ENCODE results near the gene TMEM92.
"Not testable (repeated sequence)": the region's sequence is repeated elsewhere in the genome, so short reads cannot be mapped to it uniquely, and the experiment has no call there.

DNA sequence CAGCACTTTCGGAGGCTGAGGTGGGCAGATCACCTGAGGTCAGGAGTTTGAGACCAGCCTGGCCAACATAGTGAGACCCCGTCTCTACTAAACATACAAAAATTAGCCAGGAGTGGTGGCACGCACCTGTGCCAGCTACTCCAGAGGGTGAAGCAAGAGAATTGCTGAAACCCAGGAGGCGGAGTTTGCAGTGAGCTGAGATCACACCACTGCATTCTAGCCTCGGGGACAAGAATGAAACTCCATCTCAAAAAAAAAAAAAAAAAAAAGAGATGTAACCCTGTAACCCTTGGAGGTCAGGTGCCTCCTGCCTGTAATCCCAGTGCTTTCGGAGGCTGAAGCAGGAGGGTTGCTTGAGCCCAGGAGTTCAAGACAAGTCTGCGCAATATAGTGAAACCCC, 13.0 kb downstream of the TMEM92 start:
- TF ChIP-seq, protein P1, sequence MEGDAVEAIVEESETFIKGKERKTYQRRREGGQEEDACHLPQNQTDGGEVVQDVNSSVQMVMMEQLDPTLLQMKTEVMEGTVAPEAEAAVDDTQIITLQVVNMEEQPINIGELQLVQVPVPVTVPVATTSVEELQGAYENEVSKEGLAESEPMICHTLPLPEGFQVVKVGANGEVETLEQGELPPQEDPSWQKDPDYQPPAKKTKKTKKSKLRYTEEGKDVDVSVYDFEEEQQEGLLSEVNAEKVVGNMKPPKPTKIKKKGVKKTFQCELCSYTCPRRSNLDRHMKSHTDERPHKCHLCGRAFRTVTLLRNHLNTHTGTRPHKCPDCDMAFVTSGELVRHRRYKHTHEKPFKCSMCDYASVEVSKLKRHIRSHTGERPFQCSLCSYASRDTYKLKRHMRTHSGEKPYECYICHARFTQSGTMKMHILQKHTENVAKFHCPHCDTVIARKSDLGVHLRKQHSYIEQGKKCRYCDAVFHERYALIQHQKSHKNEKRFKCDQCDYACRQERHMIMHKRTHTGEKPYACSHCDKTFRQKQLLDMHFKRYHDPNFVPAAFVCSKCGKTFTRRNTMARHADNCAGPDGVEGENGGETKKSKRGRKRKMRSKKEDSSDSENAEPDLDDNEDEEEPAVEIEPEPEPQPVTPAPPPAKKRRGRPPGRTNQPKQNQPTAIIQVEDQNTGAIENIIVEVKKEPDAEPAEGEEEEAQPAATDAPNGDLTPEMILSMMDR (IDR thresholded peaks at IDR 0.05; ENCODE audit: low read depth, low read length, missing input control), result not testable (repeated sequence)
- not testable (repeated sequence) for TF ChIP-seq SP1 (IDR thresholded peaks at IDR 0.05); RAD21 (IDR thresholded peaks at IDR 0.05); NR2F2 (IDR thresholded peaks at IDR 0.05); GABPA (IDR thresholded peaks at IDR 0.05 in 1 of 2, conservative IDR thresholded peaks at IDR 0.05 in 1 of 2); TAF1 (conservative IDR thresholded peaks at IDR 0.05); FOXA1 (IDR thresholded peaks at IDR 0.05); YY1 (IDR thresholded peaks at IDR 0.05); EGR1 (IDR thresholded peaks at IDR 0.05; ENCODE audit: low read depth in 2 of 2)
- TF ChIP-seq, protein P2, sequence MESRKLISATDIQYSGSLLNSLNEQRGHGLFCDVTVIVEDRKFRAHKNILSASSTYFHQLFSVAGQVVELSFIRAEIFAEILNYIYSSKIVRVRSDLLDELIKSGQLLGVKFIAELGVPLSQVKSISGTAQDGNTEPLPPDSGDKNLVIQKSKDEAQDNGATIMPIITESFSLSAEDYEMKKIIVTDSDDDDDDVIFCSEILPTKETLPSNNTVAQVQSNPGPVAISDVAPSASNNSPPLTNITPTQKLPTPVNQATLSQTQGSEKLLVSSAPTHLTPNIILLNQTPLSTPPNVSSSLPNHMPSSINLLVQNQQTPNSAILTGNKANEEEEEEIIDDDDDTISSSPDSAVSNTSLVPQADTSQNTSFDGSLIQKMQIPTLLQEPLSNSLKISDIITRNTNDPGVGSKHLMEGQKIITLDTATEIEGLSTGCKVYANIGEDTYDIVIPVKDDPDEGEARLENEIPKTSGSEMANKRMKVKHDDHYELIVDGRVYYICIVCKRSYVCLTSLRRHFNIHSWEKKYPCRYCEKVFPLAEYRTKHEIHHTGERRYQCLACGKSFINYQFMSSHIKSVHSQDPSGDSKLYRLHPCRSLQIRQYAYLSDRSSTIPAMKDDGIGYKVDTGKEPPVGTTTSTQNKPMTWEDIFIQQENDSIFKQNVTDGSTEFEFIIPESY (IDR thresholded peaks at IDR 0.05), result not testable (repeated sequence)
- TF ChIP-seq, protein P3, sequence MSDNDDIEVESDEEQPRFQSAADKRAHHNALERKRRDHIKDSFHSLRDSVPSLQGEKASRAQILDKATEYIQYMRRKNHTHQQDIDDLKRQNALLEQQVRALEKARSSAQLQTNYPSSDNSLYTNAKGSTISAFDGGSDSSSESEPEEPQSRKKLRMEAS (IDR thresholded peaks at IDR 0.05), result not testable (repeated sequence)
- TF ChIP-seq, protein P4, sequence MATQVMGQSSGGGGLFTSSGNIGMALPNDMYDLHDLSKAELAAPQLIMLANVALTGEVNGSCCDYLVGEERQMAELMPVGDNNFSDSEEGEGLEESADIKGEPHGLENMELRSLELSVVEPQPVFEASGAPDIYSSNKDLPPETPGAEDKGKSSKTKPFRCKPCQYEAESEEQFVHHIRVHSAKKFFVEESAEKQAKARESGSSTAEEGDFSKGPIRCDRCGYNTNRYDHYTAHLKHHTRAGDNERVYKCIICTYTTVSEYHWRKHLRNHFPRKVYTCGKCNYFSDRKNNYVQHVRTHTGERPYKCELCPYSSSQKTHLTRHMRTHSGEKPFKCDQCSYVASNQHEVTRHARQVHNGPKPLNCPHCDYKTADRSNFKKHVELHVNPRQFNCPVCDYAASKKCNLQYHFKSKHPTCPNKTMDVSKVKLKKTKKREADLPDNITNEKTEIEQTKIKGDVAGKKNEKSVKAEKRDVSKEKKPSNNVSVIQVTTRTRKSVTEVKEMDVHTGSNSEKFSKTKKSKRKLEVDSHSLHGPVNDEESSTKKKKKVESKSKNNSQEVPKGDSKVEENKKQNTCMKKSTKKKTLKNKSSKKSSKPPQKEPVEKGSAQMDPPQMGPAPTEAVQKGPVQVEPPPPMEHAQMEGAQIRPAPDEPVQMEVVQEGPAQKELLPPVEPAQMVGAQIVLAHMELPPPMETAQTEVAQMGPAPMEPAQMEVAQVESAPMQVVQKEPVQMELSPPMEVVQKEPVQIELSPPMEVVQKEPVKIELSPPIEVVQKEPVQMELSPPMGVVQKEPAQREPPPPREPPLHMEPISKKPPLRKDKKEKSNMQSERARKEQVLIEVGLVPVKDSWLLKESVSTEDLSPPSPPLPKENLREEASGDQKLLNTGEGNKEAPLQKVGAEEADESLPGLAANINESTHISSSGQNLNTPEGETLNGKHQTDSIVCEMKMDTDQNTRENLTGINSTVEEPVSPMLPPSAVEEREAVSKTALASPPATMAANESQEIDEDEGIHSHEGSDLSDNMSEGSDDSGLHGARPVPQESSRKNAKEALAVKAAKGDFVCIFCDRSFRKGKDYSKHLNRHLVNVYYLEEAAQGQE (IDR thresholded peaks at IDR 0.05), result not testable (repeated sequence)
- TF ChIP-seq, protein P5, sequence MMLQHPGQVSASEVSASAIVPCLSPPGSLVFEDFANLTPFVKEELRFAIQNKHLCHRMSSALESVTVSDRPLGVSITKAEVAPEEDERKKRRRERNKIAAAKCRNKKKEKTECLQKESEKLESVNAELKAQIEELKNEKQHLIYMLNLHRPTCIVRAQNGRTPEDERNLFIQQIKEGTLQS (IDR thresholded peaks at IDR 0.05), result not testable (repeated sequence)

Data from liver (tissue), 3 donors.